Esophagus muscularis mucosa (tissue), 4 donors: ENCODE results near the gene TSC22D3.

Experiments used
- CTCF ChIP-seq, 3 experiments: fragments of 200-600 bp in 2 of 3; fragments of 450-650 bp in 1 of 3; sonication (generic) in 2 of 3; IDR thresholded peaks; one replicate each; pipeline ENCODE4 v1.5.1; 2017 to 2019; ENCODE audit warnings: antibody characterized with exemption in 3 of 3, mild to moderate bottlenecking in 2 of 3, moderate library complexity in 1 of 3
- EP300 ChIP-seq: sonication (generic); formaldehyde crosslinking; IDR thresholded peaks from one replicate; pipeline ENCODE4 v1.6.1; 2017; ENCODE audit warnings: antibody characterized with exemption
- POLR2A ChIP-seq: fragments of 450-650 bp; IDR thresholded peaks from one replicate; pipeline ENCODE4 v1.6.1; 2017; ENCODE audit warnings: antibody characterized with exemption, moderate library complexity, mild to moderate bottlenecking, low read depth
- POLR2AphosphoS5 ChIP-seq, 2 donors: sonication (generic); formaldehyde crosslinking; IDR thresholded peaks; one replicate each; pipeline ENCODE4 v1.6.1; 2017; ENCODE audit warnings: antibody characterized with exemption in 2 of 2

GRCh38 chrX:107682256-107682655 lies 93.3 kb downstream of the TSC22D3 start:
- TF ChIP-seq CTCF (IDR thresholded peaks at IDR 0.05), result no peak
- no peak for TF ChIP-seq POLR2AphosphoS5 (IDR thresholded peaks at IDR 0.05)
- TF ChIP-seq EP300, result no peak
- no peak for TF ChIP-seq POLR2A
